ENCODE results near the gene RSPRY1. TPM values are rescaled to one million over a fixed set of nuclear protein-coding genes. Genes with fewer than 3 reads are reported as not detected.

RSPRY1 gene
- polyA plus RNA-seq, 1 of the 3 experiments (the other 2 are of a cell fraction): 16.6 TPM

GRCh38 chr16:57285379-57285778 is 99.2 kb downstream of the RSPRY1 start:
- H3F3A ChIP-seq (replicated peaks; ENCODE audit: insufficient read depth): peaks cover 4% of the 10 kb centered on the region
- no peaks in the 10 kb centered on the region for H4K20me1 ChIP-seq (ENCODE audit: insufficient read depth)
- H3K9me2 ChIP-seq: no peaks in the 10 kb centered on the region
- ChIA-PET POLR2A (interaction anchor here (0.7 kb wide), 1 partner anchor 89 kb away, joined by 3 read pairs; no protein-coding TSS in a partner anchor), CTCF (interaction anchor here (0.6 to 1.2 kb wide), 3 partner anchors 14 to 266 kb away, joined by 3 to 4 read pairs (median 4); no protein-coding TSS in a partner anchor)
- H3K27me3 ChIP-seq (ENCODE audit: insufficient read depth): no peaks in the 10 kb centered on the region
- WGBS (ENCODE audit: low lambda C conversion rate): 90% methylated on average over 5 of the region's 5 CpGs
- DNase-seq: no peak
- H3K4me3 ChIP-seq (ENCODE audit: low read depth in 2 of 2, low read length in 1 of 2): no peak overlapping the region
- no peak overlapping the region for H2AFZ ChIP-seq (ENCODE audit: low read depth)
- TF ChIP-seq REST (IDR thresholded peaks at IDR 0.05; ENCODE audit: low read depth, low read length) (no peak), SMC3 (IDR thresholded peaks at IDR 0.05; ENCODE audit: low read depth, low read length) (no peak), EP300 (IDR thresholded peaks at IDR 0.05; ENCODE audit: borderline replicate concordance in 1 of 2, low read depth in 1 of 2, low read length in 1 of 2) (no peak), CHD2 (IDR thresholded peaks at IDR 0.05; ENCODE audit: low read length, partially characterized antibody) (no peak)
- H3K79me2 ChIP-seq (ENCODE audit: insufficient read depth): no peaks in the 10 kb centered on the region
- H3K27ac ChIP-seq (ENCODE audit: low read depth in 2 of 2, low read length in 1 of 2): no peak overlapping the region
- H3K36me3 ChIP-seq (replicated peaks in 1 of 2; ENCODE audit: control insufficient read depth in 1 of 2, insufficient read depth in 2 of 2, low read length in 1 of 2): no peaks in the 10 kb centered on the region
- no peak overlapping the region for H3K4me2 ChIP-seq
- H3K4me1 ChIP-seq (ENCODE audit: control insufficient read depth in 1 of 2, insufficient read depth in 2 of 2, low read depth in 1 of 2, low read length in 1 of 2): peaks cover 0 to 5% of the 10 kb centered on the region in 2 experiments; a peak in 1 of 4 replicates
- no peaks in the 10 kb centered on the region for H3K9me3 ChIP-seq
- no peak overlapping the region for H3K9ac ChIP-seq

GRCh38 chr16:57289391-57290257 is 103.5 kb downstream of the RSPRY1 start:
- H3K9me3 ChIP-seq: no peaks in the 10 kb centered on the region
- POLR2A ChIA-PET: interaction anchor here (0.7 to 1.2 kb wide), 2 partner anchors 44 to 142 kb away, joined by 3 read pairs; partner anchors contain the start of gene ARL2BP
- CTCF ChIA-PET: interaction anchor here (0.8 to 26.6 kb wide), 5 partner anchors 10 to 205 kb away, joined by 3 to 544 read pairs (median 3); partner anchors contain the start of gene POLR2C
- DNase-seq: no peak
- no peak overlapping the region for H3K9ac ChIP-seq
- no peaks in the 10 kb centered on the region for H3K36me3 ChIP-seq (replicated peaks in 1 of 2; ENCODE audit: control insufficient read depth in 1 of 2, insufficient read depth in 2 of 2, low read length in 1 of 2)
- no peak overlapping the region for H3K27ac ChIP-seq (ENCODE audit: low read depth in 2 of 2, low read length in 1 of 2)
- peak overlapping the region; percentile 2; the same call in 1 of the 2 replicates for H2AFZ ChIP-seq (ENCODE audit: low read depth)
- no peak for TF ChIP-seq NFIC (IDR thresholded peaks at IDR 0.05; ENCODE audit: borderline replicate concordance)
- no peaks in the 10 kb centered on the region for H3K4me1 ChIP-seq (ENCODE audit: control insufficient read depth in 1 of 2, insufficient read depth in 2 of 2, low read depth in 1 of 2, low read length in 1 of 2)
- H4K20me1 ChIP-seq (ENCODE audit: insufficient read depth): no peaks in the 10 kb centered on the region
- H3K4me3 ChIP-seq (ENCODE audit: low read depth in 2 of 2, low read length in 1 of 2): no peak overlapping the region
- H3K4me2 ChIP-seq: no peak overlapping the region
- H3K79me2 ChIP-seq (ENCODE audit: insufficient read depth): no peaks in the 10 kb centered on the region
- H3K27me3 ChIP-seq (ENCODE audit: insufficient read depth): no peaks in the 10 kb centered on the region
- H3F3A ChIP-seq (replicated peaks; ENCODE audit: insufficient read depth): no peaks in the 10 kb centered on the region
- 79% methylated on average over 14 of the region's 14 CpGs for WGBS (ENCODE audit: low lambda C conversion rate)
- H3K9me2 ChIP-seq: no peaks in the 10 kb centered on the region

Other genes with a start within 250 kb of the RSPRY1 start
- gene CETP, start 224.4 kb upstream of the RSPRY1 start, polyA plus RNA-seq (2012; rRNA removed): not detected in 2 replicates
- gene NLRC5, start 196.8 kb upstream of the RSPRY1 start, polyA plus RNA-seq (2012; rRNA removed): 6.5 and 7.8 TPM in 2 replicates
- gene CPNE2, start 93.7 kb upstream of the RSPRY1 start, polyA plus RNA-seq (2012; rRNA removed): 63.8 and 73.0 TPM in 2 replicates
- 80.9 and 92.0 TPM in 2 replicates for gene PSME3IP1, start 290 bp upstream of the RSPRY1 start, polyA plus RNA-seq (2012; rRNA removed)
- 61.8 and 70.3 TPM in 2 replicates for gene ARL2BP, start 58.9 kb downstream of the RSPRY1 start, polyA plus RNA-seq (2012; rRNA removed)
- gene PLLP, start 98.3 kb downstream of the RSPRY1 start, polyA plus RNA-seq (2012; rRNA removed): 0.86 and 1.3 TPM in 2 replicates
- not detected in 2 replicates for gene CCL22, start 172.5 kb downstream of the RSPRY1 start, polyA plus RNA-seq (2012; rRNA removed)
- gene CX3CL1, start 186.2 kb downstream of the RSPRY1 start, polyA plus RNA-seq (2012; rRNA removed): 5.8 and 6.8 TPM in 2 replicates
- gene CCL17, start 218.4 kb downstream of the RSPRY1 start, polyA plus RNA-seq (2012; rRNA removed): not detected in 2 replicates

Measured in SK-N-SH (cell line).